ENCODE data around the gene LRRC37A.
"Not testable (repeated sequence)": the region's sequence is repeated elsewhere in the genome, so short reads cannot be mapped to it uniquely, and the experiment has no call there.

Gene LRRC37A

GRCh38 chr17:46372236-46373229 is 77.6 kb downstream of the LRRC37A start:
- H2BK15ac ChIP-seq (ENCODE audit: low read length); H3K9ac ChIP-seq (ENCODE audit: low read depth, low read length, poor library complexity); H4K91ac ChIP-seq (ENCODE audit: low read depth, low read length, poor library complexity); H2AFZ ChIP-seq (ENCODE audit: low read length); H3K23ac ChIP-seq (ENCODE audit: low read depth, low read length, poor library complexity); H3K36me3 ChIP-seq (replicated peaks in 1 of 2; ENCODE audit: control insufficient read depth in 2 of 2, insufficient read depth in 2 of 2, low read length in 2 of 2); DNase-seq (ENCODE audit: low spot score); H4K8ac ChIP-seq (ENCODE audit: low read depth, low read length); H3K18ac ChIP-seq (ENCODE audit: low read length); H3K4ac ChIP-seq (ENCODE audit: low read length); H3K4me2 ChIP-seq (ENCODE audit: insufficient read depth, low read length, poor library complexity, severe bottlenecking); H3K14ac ChIP-seq (ENCODE audit: low read length); H3K9me3 ChIP-seq (replicated peaks in 1 of 2; ENCODE audit: control insufficient read depth in 2 of 2, insufficient read depth in 1 of 2, low read depth in 1 of 2, low read length in 2 of 2); H2AK5ac ChIP-seq (ENCODE audit: low read depth, low read length); H3K27me3 ChIP-seq (ENCODE audit: control insufficient read depth in 3 of 3, insufficient read depth in 3 of 3, low read depth in 1 of 3, low read length in 3 of 3); H3K4me1 ChIP-seq (ENCODE audit: control insufficient read depth in 2 of 2, insufficient read depth in 1 of 2, low read depth in 1 of 2, low read length in 2 of 2); H3K79me1 ChIP-seq (ENCODE audit: low read depth, low read length); H3K4me3 ChIP-seq (ENCODE audit: low read length in 2 of 2); H3K27ac ChIP-seq (replicated peaks; ENCODE audit: low read length); H2BK120ac ChIP-seq (ENCODE audit: low read depth, low read length); H2BK5ac ChIP-seq (ENCODE audit: low read length); H2BK12ac ChIP-seq (ENCODE audit: low read length): not testable (repeated sequence)
- WGBS, 2 donors (ENCODE audit: extremely low coverage in 2 of 2, insufficient read length in 2 of 2, insufficient replicate concordance in 1 of 2), result no CpG with 5 or more reads among the region's 95 CpGs

DNA sequence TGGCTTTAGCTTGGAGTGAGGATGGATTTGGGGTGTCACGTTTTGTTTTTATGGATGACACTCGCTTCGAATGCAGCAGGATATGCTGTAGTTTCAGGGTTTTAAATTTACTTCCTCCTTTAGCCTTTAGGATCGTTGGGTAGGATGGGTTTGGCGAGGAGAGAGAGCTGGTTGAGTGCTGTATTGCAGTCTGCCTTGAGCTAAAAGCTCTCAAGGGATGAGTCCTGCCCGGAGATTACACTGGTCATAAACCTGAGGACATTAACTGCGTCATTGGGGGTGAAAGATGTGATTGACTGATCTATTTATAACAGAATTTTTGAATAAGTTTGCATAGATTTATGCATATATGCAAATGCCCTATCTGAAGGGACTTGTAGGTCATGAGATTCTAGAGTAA is 78.5 kb downstream of the LRRC37A start:
- H3K23ac ChIP-seq (ENCODE audit: low read depth, low read length, poor library complexity); H3K4ac ChIP-seq (ENCODE audit: low read length); H3K18ac ChIP-seq (ENCODE audit: low read length); H2BK5ac ChIP-seq (ENCODE audit: low read length); H3K4me3 ChIP-seq (ENCODE audit: low read length in 2 of 2); H2BK120ac ChIP-seq (ENCODE audit: low read depth, low read length); H3K27ac ChIP-seq (replicated peaks; ENCODE audit: low read length); H3K4me1 ChIP-seq (ENCODE audit: control insufficient read depth in 2 of 2, insufficient read depth in 1 of 2, low read depth in 1 of 2, low read length in 2 of 2); H3K9me3 ChIP-seq (replicated peaks in 1 of 2; ENCODE audit: control insufficient read depth in 2 of 2, insufficient read depth in 1 of 2, low read depth in 1 of 2, low read length in 2 of 2); H3K79me1 ChIP-seq (ENCODE audit: low read depth, low read length); H3K27me3 ChIP-seq (ENCODE audit: control insufficient read depth in 3 of 3, insufficient read depth in 3 of 3, low read depth in 1 of 3, low read length in 3 of 3); H3K14ac ChIP-seq (ENCODE audit: low read length); H2AFZ ChIP-seq (ENCODE audit: low read length); H2BK12ac ChIP-seq (ENCODE audit: low read length); DNase-seq (ENCODE audit: low spot score); H2BK15ac ChIP-seq (ENCODE audit: low read length); H3K9ac ChIP-seq (ENCODE audit: low read depth, low read length, poor library complexity); H4K8ac ChIP-seq (ENCODE audit: low read depth, low read length); H2AK5ac ChIP-seq (ENCODE audit: low read depth, low read length); H3K4me2 ChIP-seq (ENCODE audit: insufficient read depth, low read length, poor library complexity, severe bottlenecking); H4K91ac ChIP-seq (ENCODE audit: low read depth, low read length, poor library complexity); H3K36me3 ChIP-seq (replicated peaks in 1 of 2; ENCODE audit: control insufficient read depth in 2 of 2, insufficient read depth in 2 of 2, low read length in 2 of 2): not testable (repeated sequence)
- WGBS, 2 donors (ENCODE audit: extremely low coverage in 2 of 2, insufficient read length in 2 of 2, insufficient replicate concordance in 1 of 2), result no CpG with 5 or more reads among the region's 7 CpGs

GRCh38 chr17:46383118-46383517 is 88.2 kb downstream of the LRRC37A start:
- H3K18ac ChIP-seq (ENCODE audit: low read length); H3K4me2 ChIP-seq (ENCODE audit: insufficient read depth, low read length, poor library complexity, severe bottlenecking); H4K8ac ChIP-seq (ENCODE audit: low read depth, low read length); H3K27me3 ChIP-seq (ENCODE audit: control insufficient read depth in 3 of 3, insufficient read depth in 3 of 3, low read depth in 1 of 3, low read length in 3 of 3); H3K36me3 ChIP-seq (replicated peaks in 1 of 2; ENCODE audit: control insufficient read depth in 2 of 2, insufficient read depth in 2 of 2, low read length in 2 of 2); H3K14ac ChIP-seq (ENCODE audit: low read length); H3K9me3 ChIP-seq (replicated peaks in 1 of 2; ENCODE audit: control insufficient read depth in 2 of 2, insufficient read depth in 1 of 2, low read depth in 1 of 2, low read length in 2 of 2); H2AK5ac ChIP-seq (ENCODE audit: low read depth, low read length); H3K9ac ChIP-seq (ENCODE audit: low read depth, low read length, poor library complexity); H3K4ac ChIP-seq (ENCODE audit: low read length); H2BK15ac ChIP-seq (ENCODE audit: low read length); DNase-seq (ENCODE audit: low spot score); H3K23ac ChIP-seq (ENCODE audit: low read depth, low read length, poor library complexity); H2AFZ ChIP-seq (ENCODE audit: low read length); H4K91ac ChIP-seq (ENCODE audit: low read depth, low read length, poor library complexity); H2BK12ac ChIP-seq (ENCODE audit: low read length); H3K27ac ChIP-seq (replicated peaks; ENCODE audit: low read length); H3K4me3 ChIP-seq (ENCODE audit: low read length in 2 of 2); H2BK120ac ChIP-seq (ENCODE audit: low read depth, low read length); H3K79me1 ChIP-seq (ENCODE audit: low read depth, low read length); H2BK5ac ChIP-seq (ENCODE audit: low read length); H3K4me1 ChIP-seq (ENCODE audit: control insufficient read depth in 2 of 2, insufficient read depth in 1 of 2, low read depth in 1 of 2, low read length in 2 of 2): not testable (repeated sequence)
- no CpG with 5 or more reads among the region's 4 CpGs for WGBS, 2 donors (ENCODE audit: extremely low coverage in 2 of 2, insufficient read length in 2 of 2, insufficient replicate concordance in 1 of 2)

- not testable (repeated sequence) for H2BK120ac ChIP-seq (ENCODE audit: low read depth, low read length); H3K9me3 ChIP-seq (replicated peaks in 1 of 2; ENCODE audit: control insufficient read depth in 2 of 2, insufficient read depth in 1 of 2, low read depth in 1 of 2, low read length in 2 of 2); H3K79me1 ChIP-seq (ENCODE audit: low read depth, low read length); H2AK5ac ChIP-seq (ENCODE audit: low read depth, low read length); H4K8ac ChIP-seq (ENCODE audit: low read depth, low read length); H2BK12ac ChIP-seq (ENCODE audit: low read length); H3K27me3 ChIP-seq (ENCODE audit: control insufficient read depth in 3 of 3, insufficient read depth in 3 of 3, low read depth in 1 of 3, low read length in 3 of 3); H3K14ac ChIP-seq (ENCODE audit: low read length); DNase-seq (ENCODE audit: low spot score); H3K9ac ChIP-seq (ENCODE audit: low read depth, low read length, poor library complexity); H3K4me1 ChIP-seq (ENCODE audit: control insufficient read depth in 2 of 2, insufficient read depth in 1 of 2, low read depth in 1 of 2, low read length in 2 of 2); H2BK15ac ChIP-seq (ENCODE audit: low read length); H3K36me3 ChIP-seq (replicated peaks in 1 of 2; ENCODE audit: control insufficient read depth in 2 of 2, insufficient read depth in 2 of 2, low read length in 2 of 2); H3K4me3 ChIP-seq (ENCODE audit: low read length in 2 of 2); H4K91ac ChIP-seq (ENCODE audit: low read depth, low read length, poor library complexity); H2AFZ ChIP-seq (ENCODE audit: low read length); H3K27ac ChIP-seq (replicated peaks; ENCODE audit: low read length); H3K23ac ChIP-seq (ENCODE audit: low read depth, low read length, poor library complexity); H3K18ac ChIP-seq (ENCODE audit: low read length); H3K4ac ChIP-seq (ENCODE audit: low read length); H3K4me2 ChIP-seq (ENCODE audit: insufficient read depth, low read length, poor library complexity, severe bottlenecking); H2BK5ac ChIP-seq (ENCODE audit: low read length)
These were observed 90.6 kb downstream of the LRRC37A start for GRCh38 chr17:46385491-46385890.
